Neural progenitor cell (in vitro differentiated cells): ENCODE results near the gene ARHGEF4.

ENCODE experiments used
- CTCF ChIP-seq: fragments of 200-600 bp; sonication (generic); IDR thresholded peaks from 2 replicates; pipeline ENCODE4 v1.5.1; 2017; ENCODE audit warnings: antibody characterized with exemption, mild to moderate bottlenecking
- EZH2 ChIP-seq: fragments of 200-600 bp; sonication (generic); IDR thresholded peaks from 2 replicates; pipeline ENCODE4 v1.6.1; 2017; ENCODE audit warnings: antibody characterized with exemption, mild to moderate bottlenecking, moderate library complexity

- TF ChIP-seq CTCF (no peak), EZH2 (no peak)
Observed at GRCh38 chr2:130899306-130899705, 62.6 kb downstream of the ARHGEF4 start.
